Mesothelial cell of epicardium (in vitro differentiated cells): ENCODE results near the gene GAN. TPM values are rescaled to one million over a fixed set of nuclear protein-coding genes. Genes with fewer than 3 reads are reported as not detected.
"Not testable (repeated sequence)": the region's sequence is repeated elsewhere in the genome, so short reads cannot be mapped to it uniquely, and the experiment has no call there.

Experiments used
- DNase-seq, 2 experiments: peaks; one replicate each; pipeline ENCODE4 v3.0.0; 2021; ENCODE audit warnings: low spot score in 2 of 2; ENCODE audit not compliant: unreplicated experiment in 2 of 2
- H3K27ac Mint-ChIP-seq: 2 replicates; pipeline ENCODE4 v1.8.0; 2021; ENCODE audit warnings: mixed read lengths
- H3K27me3 Mint-ChIP-seq: 2 replicates; pipeline ENCODE4 v1.8.0; 2021; ENCODE audit warnings: low read depth, mixed read lengths
- H3K36me3 Mint-ChIP-seq: 2 replicates; pipeline ENCODE4 v1.8.0; 2021; ENCODE audit warnings: mixed read lengths
- H3K4me1 Mint-ChIP-seq: 2 replicates; pipeline ENCODE4 v1.8.0; 2021; ENCODE audit warnings: mixed read lengths
- H3K4me3 Mint-ChIP-seq: 2 replicates; pipeline ENCODE4 v1.8.0; 2021; ENCODE audit warnings: mild to moderate bottlenecking, moderate library complexity, mixed read lengths
- H3K9me3 Mint-ChIP-seq: 2 replicates; pipeline ENCODE4 v1.8.0; 2021; ENCODE audit warnings: mixed read lengths
- CTCF ChIP-seq: fragments of 200-600 bp; sonication (generic); IDR thresholded peaks from one replicate; pipeline ENCODE4 v1.5.0; 2021; ENCODE audit warnings: antibody characterized with exemption; ENCODE audit not compliant: unreplicated experiment
- total RNA-seq: library from RNA; stranded (reverse); gene quantifications from 3 replicates; pipeline ENCODE4 v1.2.1, GENCODE V29; 2021

Gene GAN
- total RNA-seq, 1 donor from 2014 or later: 14.2 TPM

GRCh38 chr16:81417210-81417609 lies 102.4 kb downstream of the GAN start:
- Mint-ChIP-seq H3K27me3 (no peaks in the 10 kb centered on the region), H3K9me3 (peaks cover 7% of the 10 kb centered on the region), H3K4me3 (no peak overlapping the region), H3K36me3 (no peaks in the 10 kb centered on the region), H3K27ac (no peak overlapping the region), H3K4me1 (peaks cover 5% of the 10 kb centered on the region)
- TF ChIP-seq CTCF: no peak
- DNase-seq: no peak

- no peak for DNase-seq
- TF ChIP-seq CTCF: no peak
- Mint-ChIP-seq H3K27ac (no peak overlapping the region), H3K4me1 (no peaks in the 10 kb centered on the region), H3K4me3 (no peak overlapping the region), H3K9me3 (peaks cover 7% of the 10 kb centered on the region), H3K36me3 (no peaks in the 10 kb centered on the region), H3K27me3 (no peaks in the 10 kb centered on the region)
These were observed 105.0 kb downstream of the GAN start for GRCh38 chr16:81419806-81420205.

- TF ChIP-seq CTCF: no peak
- Mint-ChIP-seq H3K9me3 (peaks cover 7% of the 10 kb centered on the region), H3K36me3 (no peaks in the 10 kb centered on the region), H3K4me3 (no peak overlapping the region), H3K27ac (no peak overlapping the region), H3K4me1 (no peaks in the 10 kb centered on the region), H3K27me3 (no peaks in the 10 kb centered on the region)
- DNase-seq: no peak
These were observed 106.4 kb downstream of the GAN start for GRCh38 chr16:81421126-81421525.

- no peak for DNase-seq
- Mint-ChIP-seq H3K4me3 (no peak overlapping the region), H3K27me3 (no peaks in the 10 kb centered on the region), H3K27ac (no peak overlapping the region), H3K4me1 (no peaks in the 10 kb centered on the region), H3K9me3 (peaks cover 7% of the 10 kb centered on the region), H3K36me3 (no peaks in the 10 kb centered on the region)
- TF ChIP-seq CTCF: no peak
These were observed 106.8 kb downstream of the GAN start for GRCh38 chr16:81421536-81421935.

- H3K9me3 Mint-ChIP-seq, H3K27me3 Mint-ChIP-seq, DNase-seq, H3K36me3 Mint-ChIP-seq, H3K4me1 Mint-ChIP-seq, H3K4me3 Mint-ChIP-seq, H3K27ac Mint-ChIP-seq: not testable (repeated sequence)
These were observed 107.4 kb downstream of the GAN start for GRCh38 chr16:81422153-81422552.

- Mint-ChIP-seq H3K27ac (no peak overlapping the region), H3K4me1 (no peaks in the 10 kb centered on the region), H3K36me3 (no peaks in the 10 kb centered on the region), H3K9me3 (peaks cover 7% of the 10 kb centered on the region), H3K27me3 (no peaks in the 10 kb centered on the region), H3K4me3 (no peak overlapping the region)
- DNase-seq: no peak
- TF ChIP-seq CTCF: no peak
These were observed 110.0 kb downstream of the GAN start for GRCh38 chr16:81424771-81425170.
